Neural cell (in vitro differentiated cells): Measurements from ENCODE around the gene USP48. TPM values are rescaled to one million over a fixed set of nuclear protein-coding genes. Genes with fewer than 3 reads are reported as not detected.

Experiments
- H2AFZ ChIP-seq: fragments of 200-600, 300-800 bp; sonication (generic), shearing (Covaris generic); 2 replicates; pipeline ENCODE4 v1.6.0; 2014; ENCODE audit warnings: low read depth, mild to moderate bottlenecking, antibody characterized with exemption, low read length, moderate library complexity
- H3F3A ChIP-seq: fragments of 200-600 bp; shearing (Covaris generic); 2 replicates; pipeline ENCODE4 v1.6.1; 2016; ENCODE audit warnings: mild to moderate bottlenecking, moderate library complexity, mixed read lengths, antibody characterized with exemption, low read length; ENCODE audit not compliant: insufficient read depth, poor library complexity, severe bottlenecking
- H3K27ac ChIP-seq: fragments of 200-600, 300-800 bp; sonication (generic), shearing (Covaris generic); 2 replicates; pipeline ENCODE4 v1.5.1; 2014; ENCODE audit warnings: mild to moderate bottlenecking, low read length, moderate library complexity
- H3K27me3 ChIP-seq: fragments of 300-800, 200-600 bp; sonication (generic), shearing (Covaris generic); 2 replicates; pipeline ENCODE4 v1.6.0; 2014; ENCODE audit warnings: mild to moderate bottlenecking, low read depth, low read length, moderate library complexity; ENCODE audit not compliant: insufficient read depth
- H3K36me3 ChIP-seq: fragments of 300-800, 200-600 bp; sonication (generic), shearing (Covaris generic); 2 replicates; pipeline ENCODE4 v1.5.1; 2014; ENCODE audit warnings: mild to moderate bottlenecking, antibody characterized with exemption, low read length, moderate library complexity; ENCODE audit not compliant: insufficient read depth
- H3K4me2 ChIP-seq: fragments of 300-800, 200-600 bp; sonication (generic), shearing (Covaris generic); 2 replicates; pipeline ENCODE4 v1.6.0; 2014; ENCODE audit warnings: mild to moderate bottlenecking, low read length
- H3K4me3 ChIP-seq: fragments of 300-800, 200-600 bp; sonication (generic), shearing (Covaris generic); 2 replicates; pipeline ENCODE4 v1.5.1; 2014; ENCODE audit warnings: mild to moderate bottlenecking, low read length, moderate library complexity
- H3K79me2 ChIP-seq: fragments of 200-600 bp; shearing (Covaris generic); replicated peaks from 2 replicates; pipeline ENCODE4 v1.6.0; 2014; ENCODE audit warnings: mild to moderate bottlenecking, low read length, moderate library complexity; ENCODE audit not compliant: insufficient read depth
- H3K9ac ChIP-seq: fragments of 300-800, 200-600 bp; sonication (generic), shearing (Covaris generic); 2 replicates; pipeline ENCODE4 v1.6.1; 2016; ENCODE audit warnings: mild to moderate bottlenecking, low read length, mixed read lengths
- H3K9me2 ChIP-seq: fragments of 200-600 bp; shearing (Covaris generic); 2 replicates; pipeline ENCODE4 v1.6.1; 2016; ENCODE audit warnings: mild to moderate bottlenecking, low read length, mixed read lengths; ENCODE audit not compliant: insufficient read depth
- H3K9me3 ChIP-seq: fragments of 200-600, 300-800 bp; sonication (generic), shearing (Covaris generic); 2 replicates; pipeline ENCODE4 v1.6.1; 2016; ENCODE audit warnings: mild to moderate bottlenecking, mixed run types, low read length, moderate library complexity, mixed read lengths
- H4K20me1 ChIP-seq: fragments of 200-600 bp; shearing (Covaris generic); 2 replicates; pipeline ENCODE4 v1.6.1; 2016; ENCODE audit warnings: mild to moderate bottlenecking, mixed run types; ENCODE audit not compliant: insufficient read depth
- EP300 ChIP-seq: fragments of 450-650 bp; conservative IDR thresholded peaks from 2 replicates; pipeline ENCODE4 v1.6.1; 2014; ENCODE audit warnings: antibody characterized with exemption, mild to moderate bottlenecking, moderate library complexity; ENCODE audit not compliant: poor library complexity, severe bottlenecking
- EZH2 ChIP-seq: fragments of 200-600, 300-800 bp; shearing (Covaris generic), sonication (generic); IDR thresholded peaks from 2 replicates; pipeline ENCODE4 v1.6.1; 2014; ENCODE audit warnings: antibody characterized with exemption, low read length, borderline replicate concordance, mild to moderate bottlenecking; ENCODE audit not compliant: insufficient read depth, poor library complexity, severe bottlenecking
- MXI1 ChIP-seq: fragments of 450-650 bp; conservative IDR thresholded peaks from 2 replicates; pipeline ENCODE4 v1.6.1; 2014; ENCODE audit warnings: antibody characterized with exemption, mild to moderate bottlenecking; ENCODE audit not compliant: poor library complexity, severe bottlenecking
- POLR2AphosphoS5 ChIP-seq: IDR thresholded peaks from 2 replicates; pipeline ENCODE4 v1.6.1; 2012
- RAD21 ChIP-seq: fragments of 450-650 bp; conservative IDR thresholded peaks from 2 replicates; pipeline ENCODE4 v1.6.1; 2014; ENCODE audit warnings: antibody characterized with exemption, mild to moderate bottlenecking, moderate library complexity
- SMC3 ChIP-seq: fragments of 450-650 bp; conservative IDR thresholded peaks from 2 replicates; pipeline ENCODE4 v1.6.1; 2014; ENCODE audit warnings: antibody characterized with exemption, mild to moderate bottlenecking, moderate library complexity; ENCODE audit not compliant: poor library complexity
- TAF1 ChIP-seq: IDR thresholded peaks from 2 replicates; pipeline ENCODE4 v1.6.1; 2012; ENCODE audit warnings: low read depth
- polyA plus RNA-seq: library from polyadenylated mRNA; depleted of rRNA; stranded (reverse); fragments of >200 nt; gene quantifications from 2 replicates; pipeline ENCODE4 v1.2.3, GENCODE V29; 2014
- TF ChIP-seq, protein P1 (sequence below): IDR thresholded peaks from 2 replicates; pipeline ENCODE4 v1.6.1; 2012; ENCODE audit warnings: borderline replicate concordance
- TF ChIP-seq, protein P2 (sequence below): fragments of 450-650 bp; IDR thresholded peaks from 2 replicates; pipeline ENCODE4 v1.5.1; 2014; ENCODE audit warnings: antibody characterized with exemption, mild to moderate bottlenecking, moderate library complexity; ENCODE audit not compliant: poor library complexity, severe bottlenecking

Gene USP48
- polyA plus RNA-seq, 1 donor from 2014 or later, result 67.2 TPM

DNA sequence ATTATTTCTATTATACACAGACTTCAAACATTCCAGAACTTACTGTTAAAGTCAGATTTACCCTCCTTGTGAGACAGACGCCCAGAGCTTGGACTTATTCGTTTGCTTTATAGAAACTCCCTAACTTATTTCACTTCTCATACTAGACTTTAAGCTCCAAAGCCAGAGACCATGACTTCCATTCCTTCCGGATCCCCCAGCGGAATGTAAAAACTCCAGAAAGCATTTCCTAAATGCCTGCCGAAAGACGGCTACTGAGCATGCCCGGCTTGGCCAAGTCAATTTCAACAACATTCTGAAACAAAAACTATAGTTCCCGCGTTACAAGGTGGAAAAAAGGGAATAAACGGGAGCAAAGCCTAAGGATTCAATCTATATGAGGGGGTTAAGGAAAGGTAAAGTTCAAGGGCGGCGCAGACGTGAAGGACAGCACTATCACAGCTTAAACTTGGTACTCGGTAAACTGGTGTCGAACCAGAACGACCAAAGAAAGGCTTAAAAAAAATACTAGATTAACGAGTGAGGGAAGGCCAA, 1.1 kb downstream of the USP48 start:
- peak overlapping the region; percentile 80 for H3K4me3 ChIP-seq
- peaks cover 44% of the 10 kb centered on the region for H3K79me2 ChIP-seq
- H2AFZ ChIP-seq, result no peak overlapping the region
- no peaks in the 10 kb centered on the region for H3F3A ChIP-seq
- H3K36me3 ChIP-seq, result no peaks in the 10 kb centered on the region
- TF ChIP-seq MXI1 (no peak), RAD21 (no peak), SMC3 (no peak), TAF1 (no peak), EP300 (no peak), POLR2AphosphoS5 (no peak)
- no peaks in the 10 kb centered on the region for H3K27me3 ChIP-seq
- H3K9ac ChIP-seq, result peak overlapping the region; percentile 92
- H3K9me3 ChIP-seq, result no peaks in the 10 kb centered on the region
- H3K4me2 ChIP-seq, result peak overlapping the region; percentile 49
- H4K20me1 ChIP-seq, result no peaks in the 10 kb centered on the region
- peak overlapping the region; percentile 95 for H3K27ac ChIP-seq
- H3K9me2 ChIP-seq, result no peaks in the 10 kb centered on the region

DNA sequence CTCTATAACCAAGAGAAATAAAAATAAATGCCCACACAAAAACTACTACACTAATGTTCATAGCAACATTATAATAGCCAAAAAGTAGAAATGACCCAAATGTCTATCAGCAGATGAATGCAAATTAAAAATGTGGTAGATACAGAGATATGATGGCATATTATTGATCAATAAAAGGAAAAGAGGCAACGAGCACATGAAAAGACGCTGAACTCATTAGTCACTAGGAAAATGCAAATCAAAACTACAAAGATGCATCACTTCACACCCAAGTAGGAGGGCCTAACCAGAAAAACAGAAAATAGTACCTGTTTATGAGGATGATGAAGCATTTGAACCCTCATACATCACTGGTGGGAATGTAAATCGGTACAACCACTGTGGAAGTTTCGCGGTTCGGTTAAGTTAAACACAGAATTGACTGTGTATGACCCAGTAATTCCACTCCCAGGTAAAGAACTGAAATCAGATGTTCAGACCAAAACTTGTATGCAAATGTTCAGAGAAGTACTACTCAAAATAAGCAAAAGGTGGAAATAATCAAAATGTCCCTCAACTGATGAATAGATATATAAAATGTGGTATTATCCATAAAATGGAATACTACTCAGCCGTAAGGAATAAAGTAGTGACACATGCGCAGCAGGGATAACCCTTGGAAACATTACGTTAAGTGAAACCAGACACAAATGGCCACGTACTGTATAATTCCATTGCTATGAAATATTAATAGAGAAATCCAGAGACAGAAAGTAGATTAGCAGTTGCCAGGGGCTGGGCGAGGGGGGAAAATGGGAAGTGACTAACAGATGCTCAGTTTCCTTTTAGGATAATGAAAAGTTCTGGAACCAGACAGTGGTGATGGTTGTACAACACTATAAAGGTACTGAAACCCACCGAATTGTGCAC, 3.1 kb downstream of the USP48 start:
- H4K20me1 ChIP-seq, result no peaks in the 10 kb centered on the region

More for the DNA sequence above, 3.1 kb downstream of the USP48 start:
- H3K9me3 ChIP-seq, result no peaks in the 10 kb centered on the region
- no peaks in the 10 kb centered on the region for H3F3A ChIP-seq
- peaks cover 47% of the 10 kb centered on the region for H3K79me2 ChIP-seq
- no peak overlapping the region for H2AFZ ChIP-seq
- no peak overlapping the region for H3K9ac ChIP-seq
- H3K27me3 ChIP-seq, result no peaks in the 10 kb centered on the region
- no peaks in the 10 kb centered on the region for H3K9me2 ChIP-seq
- H3K4me3 ChIP-seq, result no peak overlapping the region
- H3K36me3 ChIP-seq, result no peaks in the 10 kb centered on the region
- no peak overlapping the region for H3K27ac ChIP-seq
- TF ChIP-seq SMC3 (no peak), EP300 (no peak), EZH2 (no peak), POLR2AphosphoS5 (no peak), MXI1 (no peak)
- TF ChIP-seq, protein P1, sequence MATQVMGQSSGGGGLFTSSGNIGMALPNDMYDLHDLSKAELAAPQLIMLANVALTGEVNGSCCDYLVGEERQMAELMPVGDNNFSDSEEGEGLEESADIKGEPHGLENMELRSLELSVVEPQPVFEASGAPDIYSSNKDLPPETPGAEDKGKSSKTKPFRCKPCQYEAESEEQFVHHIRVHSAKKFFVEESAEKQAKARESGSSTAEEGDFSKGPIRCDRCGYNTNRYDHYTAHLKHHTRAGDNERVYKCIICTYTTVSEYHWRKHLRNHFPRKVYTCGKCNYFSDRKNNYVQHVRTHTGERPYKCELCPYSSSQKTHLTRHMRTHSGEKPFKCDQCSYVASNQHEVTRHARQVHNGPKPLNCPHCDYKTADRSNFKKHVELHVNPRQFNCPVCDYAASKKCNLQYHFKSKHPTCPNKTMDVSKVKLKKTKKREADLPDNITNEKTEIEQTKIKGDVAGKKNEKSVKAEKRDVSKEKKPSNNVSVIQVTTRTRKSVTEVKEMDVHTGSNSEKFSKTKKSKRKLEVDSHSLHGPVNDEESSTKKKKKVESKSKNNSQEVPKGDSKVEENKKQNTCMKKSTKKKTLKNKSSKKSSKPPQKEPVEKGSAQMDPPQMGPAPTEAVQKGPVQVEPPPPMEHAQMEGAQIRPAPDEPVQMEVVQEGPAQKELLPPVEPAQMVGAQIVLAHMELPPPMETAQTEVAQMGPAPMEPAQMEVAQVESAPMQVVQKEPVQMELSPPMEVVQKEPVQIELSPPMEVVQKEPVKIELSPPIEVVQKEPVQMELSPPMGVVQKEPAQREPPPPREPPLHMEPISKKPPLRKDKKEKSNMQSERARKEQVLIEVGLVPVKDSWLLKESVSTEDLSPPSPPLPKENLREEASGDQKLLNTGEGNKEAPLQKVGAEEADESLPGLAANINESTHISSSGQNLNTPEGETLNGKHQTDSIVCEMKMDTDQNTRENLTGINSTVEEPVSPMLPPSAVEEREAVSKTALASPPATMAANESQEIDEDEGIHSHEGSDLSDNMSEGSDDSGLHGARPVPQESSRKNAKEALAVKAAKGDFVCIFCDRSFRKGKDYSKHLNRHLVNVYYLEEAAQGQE, result no peak
- TF ChIP-seq, protein P2, sequence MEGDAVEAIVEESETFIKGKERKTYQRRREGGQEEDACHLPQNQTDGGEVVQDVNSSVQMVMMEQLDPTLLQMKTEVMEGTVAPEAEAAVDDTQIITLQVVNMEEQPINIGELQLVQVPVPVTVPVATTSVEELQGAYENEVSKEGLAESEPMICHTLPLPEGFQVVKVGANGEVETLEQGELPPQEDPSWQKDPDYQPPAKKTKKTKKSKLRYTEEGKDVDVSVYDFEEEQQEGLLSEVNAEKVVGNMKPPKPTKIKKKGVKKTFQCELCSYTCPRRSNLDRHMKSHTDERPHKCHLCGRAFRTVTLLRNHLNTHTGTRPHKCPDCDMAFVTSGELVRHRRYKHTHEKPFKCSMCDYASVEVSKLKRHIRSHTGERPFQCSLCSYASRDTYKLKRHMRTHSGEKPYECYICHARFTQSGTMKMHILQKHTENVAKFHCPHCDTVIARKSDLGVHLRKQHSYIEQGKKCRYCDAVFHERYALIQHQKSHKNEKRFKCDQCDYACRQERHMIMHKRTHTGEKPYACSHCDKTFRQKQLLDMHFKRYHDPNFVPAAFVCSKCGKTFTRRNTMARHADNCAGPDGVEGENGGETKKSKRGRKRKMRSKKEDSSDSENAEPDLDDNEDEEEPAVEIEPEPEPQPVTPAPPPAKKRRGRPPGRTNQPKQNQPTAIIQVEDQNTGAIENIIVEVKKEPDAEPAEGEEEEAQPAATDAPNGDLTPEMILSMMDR, result no peak
- H3K4me2 ChIP-seq, result no peak overlapping the region
